GM10847 (cell line): ENCODE data around the gene CCDC97.

Source experiments
- POLR2A ChIP-seq: IDR thresholded peaks from 2 replicates; pipeline ENCODE4 v1.6.1; 2011; ENCODE audit not compliant: insufficient read length; ENCODE audit errors: extremely low read depth

Gene CCDC97

DNA sequence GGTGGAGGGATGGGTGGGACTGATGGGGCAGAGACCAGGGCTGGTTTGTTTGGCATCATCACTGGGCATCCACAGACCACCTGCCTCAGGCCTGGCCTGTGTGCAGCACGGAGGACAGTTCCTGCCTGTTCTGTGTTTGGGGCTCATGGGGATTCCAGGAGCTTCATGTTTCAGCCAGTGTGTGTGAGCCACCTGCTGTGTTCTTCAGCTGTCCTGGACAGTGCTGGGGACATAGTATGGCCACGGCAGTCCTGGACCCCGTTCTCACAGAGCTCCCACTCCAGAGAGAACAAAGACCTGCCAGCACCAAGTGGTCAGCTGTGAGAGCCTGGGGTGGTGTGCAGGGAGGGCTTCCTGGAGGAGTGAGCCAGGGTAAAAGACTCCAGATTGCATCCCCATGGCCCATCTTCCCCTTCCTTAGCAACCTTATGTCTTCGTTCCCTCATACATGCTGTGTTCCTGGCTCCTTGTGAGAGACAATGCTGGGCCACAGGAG, 2.0 kb upstream of the CCDC97 start:
- TF ChIP-seq POLR2A, result no peak

DNA sequence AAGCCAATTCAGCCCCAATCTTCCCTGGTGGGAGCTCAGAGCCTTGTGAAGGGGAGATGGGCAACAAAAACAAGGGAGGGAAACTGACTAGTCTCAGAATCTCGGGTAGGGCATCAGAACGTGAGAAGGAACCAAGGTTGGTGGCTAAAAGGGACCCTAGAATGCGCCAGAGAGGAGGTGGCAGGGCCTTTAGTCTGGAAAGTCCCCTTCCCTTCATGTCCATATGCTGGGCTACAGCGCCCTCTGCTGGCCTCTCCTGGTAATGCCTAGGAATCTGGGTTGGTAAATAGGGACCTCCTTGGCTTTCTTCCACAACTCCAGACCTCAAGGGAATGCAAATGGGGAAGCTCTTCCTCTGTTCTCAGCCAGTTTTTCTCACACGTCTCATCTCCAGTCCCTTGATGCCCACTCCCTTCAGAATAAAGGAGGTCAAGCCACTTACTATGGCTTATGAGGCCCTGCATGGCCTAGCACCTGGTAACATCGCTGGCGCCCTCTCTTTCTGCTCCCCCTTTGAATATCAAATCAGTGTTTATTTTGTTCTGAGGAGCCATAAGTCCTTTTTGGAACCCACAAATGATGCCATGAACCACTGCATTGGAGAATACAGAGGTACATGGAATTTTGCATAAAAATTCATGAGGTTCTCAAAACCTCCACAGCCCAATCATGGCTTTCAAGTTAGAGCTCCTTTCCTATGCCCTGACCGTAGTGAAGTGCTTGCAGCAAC, 1.4 kb upstream of the CCDC97 start:
- TF ChIP-seq POLR2A, result peak; percentile 20

GRCh38 chr19:41309180-41310032, 566 bp upstream of the CCDC97 start:
- no peak for TF ChIP-seq POLR2A

DNA sequence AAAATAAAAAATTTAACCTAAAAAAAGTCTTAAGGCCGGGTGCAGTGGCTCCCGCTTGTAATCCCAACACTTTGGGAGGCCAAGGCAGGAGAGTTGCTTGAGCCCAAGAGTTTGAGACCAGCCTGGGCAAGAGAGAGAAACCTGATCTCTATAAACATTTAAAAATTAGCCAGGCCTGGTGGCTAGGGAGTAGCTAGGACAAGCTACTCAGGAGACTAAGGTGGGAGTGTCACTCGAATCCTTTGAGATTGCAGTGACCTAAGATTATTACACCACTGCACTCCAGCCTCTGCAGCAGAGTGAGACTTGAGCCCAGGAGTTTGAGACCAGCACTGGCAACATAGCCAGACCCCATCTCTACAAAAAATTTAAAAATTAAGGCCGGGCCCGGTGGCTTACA, 1.1 kb downstream of the CCDC97 start:
- TF ChIP-seq POLR2A, result no peak

DNA sequence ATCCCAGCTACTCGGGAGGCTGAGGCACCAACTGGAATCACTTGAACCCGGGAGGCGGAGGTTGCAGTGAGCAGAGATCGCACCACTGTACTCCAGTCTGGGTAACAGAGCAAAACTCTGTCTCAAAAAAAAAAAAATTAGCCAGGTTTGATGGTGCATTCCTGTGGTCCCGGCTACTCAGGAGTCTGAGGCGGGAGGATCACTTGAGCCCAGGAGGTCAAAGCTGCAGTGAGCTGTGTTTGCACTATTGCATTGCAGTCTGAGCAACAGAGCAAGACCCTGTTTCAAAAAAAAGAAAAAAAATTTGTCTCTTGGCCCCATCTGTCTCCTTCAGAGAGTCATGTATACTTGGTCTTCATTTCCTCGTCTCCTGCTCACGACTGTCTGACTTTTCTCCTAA, 1.6 kb downstream of the CCDC97 start:
- no peak for TF ChIP-seq POLR2A

DNA sequence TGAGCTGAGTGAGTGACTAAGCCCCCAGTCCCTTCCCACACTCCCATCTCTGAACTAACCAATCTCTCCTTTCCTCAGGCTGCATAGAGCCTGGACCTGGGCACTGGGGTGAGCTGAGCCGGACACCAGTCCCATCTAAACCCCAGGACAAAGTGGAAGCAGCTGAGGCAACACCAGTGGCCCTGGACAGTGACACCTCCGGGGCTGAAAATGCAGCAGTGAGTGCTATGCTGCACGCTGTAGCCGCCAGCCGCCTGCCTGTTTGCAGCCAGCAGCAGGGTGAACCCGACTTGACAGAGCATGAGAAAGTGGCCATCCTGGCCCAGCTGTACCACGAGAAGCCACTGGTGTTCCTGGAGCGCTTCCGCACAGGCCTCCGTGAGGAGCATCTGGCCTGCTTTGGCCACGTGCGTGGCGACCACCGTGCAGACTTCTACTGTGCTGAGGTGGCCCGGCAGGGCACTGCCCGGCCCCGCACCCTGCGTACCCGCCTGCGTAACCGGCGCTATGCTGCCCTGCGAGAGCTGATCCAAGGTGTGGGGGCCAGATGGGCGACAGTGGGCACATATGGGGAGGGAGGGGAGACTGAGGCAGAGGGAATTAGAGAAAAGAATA, 6.4 kb downstream of the CCDC97 start:
- no peak for TF ChIP-seq POLR2A

DNA sequence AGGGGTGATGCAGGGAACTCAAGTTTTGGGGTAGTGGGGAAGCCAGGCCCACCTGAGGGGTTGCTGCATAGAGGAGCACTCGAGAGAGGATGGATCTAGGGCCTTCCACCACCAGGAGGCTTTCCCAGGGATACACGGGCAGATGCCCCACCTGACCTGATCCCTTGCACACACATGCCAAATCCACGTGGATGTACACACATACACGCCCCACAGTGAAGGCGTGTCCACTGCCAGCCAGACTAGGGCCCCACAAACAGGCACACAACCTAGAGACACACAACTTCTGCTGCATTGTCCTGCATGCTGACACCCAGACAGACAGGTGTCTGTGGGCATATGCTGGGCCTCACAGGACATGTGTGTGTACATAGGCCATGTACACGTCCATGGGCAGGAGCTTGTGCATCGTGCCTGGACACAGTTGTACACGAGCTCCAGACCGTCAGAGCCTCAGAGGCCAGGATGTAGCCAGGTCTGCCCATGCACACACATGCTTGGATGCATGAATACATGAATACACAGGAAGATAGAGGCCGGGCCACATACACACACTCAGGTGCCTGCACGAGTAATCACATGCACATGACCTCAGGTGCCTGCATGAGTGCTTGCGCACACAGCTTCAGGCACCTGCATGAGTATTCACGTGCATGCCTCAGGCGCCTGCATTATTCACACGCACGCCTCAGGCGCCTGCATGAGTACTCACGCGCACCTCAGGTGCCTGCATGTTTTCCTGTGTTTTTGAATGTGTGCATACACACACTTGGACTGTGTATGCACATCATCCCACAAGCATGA, 8.9 kb downstream of the CCDC97 start:
- TF ChIP-seq POLR2A, result no peak

GRCh38 chr19:41319500-41320184, 9.7 kb downstream of the CCDC97 start:
- TF ChIP-seq POLR2A, result no peak

DNA sequence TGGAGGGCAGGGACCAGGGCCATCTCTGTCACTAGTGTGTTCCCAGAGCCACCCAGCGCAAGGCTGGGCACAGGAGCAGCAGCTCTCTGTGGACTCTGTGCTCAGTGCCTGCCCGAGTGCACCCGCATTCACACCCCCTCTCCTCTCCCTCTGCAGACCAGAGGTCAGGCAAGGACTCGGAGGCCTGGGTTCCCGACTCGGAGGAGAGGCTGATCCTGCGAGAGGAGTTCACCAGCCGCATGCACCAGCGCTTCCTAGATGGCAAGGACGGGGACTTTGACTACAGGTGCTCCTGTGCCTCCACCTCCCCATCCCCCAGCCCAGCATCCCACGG, 10.2 kb downstream of the CCDC97 start:
- no peak for TF ChIP-seq POLR2A

DNA sequence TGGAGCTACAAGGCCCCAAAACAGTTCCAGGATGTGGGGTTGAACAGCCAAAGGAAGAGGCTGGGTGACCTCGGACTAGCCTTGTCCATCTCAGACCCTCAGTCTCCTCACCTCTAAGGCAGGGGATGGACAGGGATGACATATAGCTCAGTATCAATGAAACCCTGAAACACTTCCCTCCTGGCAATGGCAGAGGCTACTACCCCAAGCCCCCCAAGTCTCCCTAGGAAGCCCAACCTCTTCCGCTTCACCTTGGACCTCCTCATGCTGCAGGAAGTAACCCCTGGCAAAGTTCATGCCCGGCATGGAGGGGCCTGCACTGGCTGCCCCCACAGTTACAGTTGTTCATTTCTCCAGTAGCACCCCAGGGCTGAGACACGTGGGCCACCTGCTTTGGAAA, 10.6 kb downstream of the CCDC97 start:
- TF ChIP-seq POLR2A, result no peak

- no peak for TF ChIP-seq POLR2A
These were observed 11.2 kb downstream of the CCDC97 start for GRCh38 chr19:41321204-41321599.

DNA sequence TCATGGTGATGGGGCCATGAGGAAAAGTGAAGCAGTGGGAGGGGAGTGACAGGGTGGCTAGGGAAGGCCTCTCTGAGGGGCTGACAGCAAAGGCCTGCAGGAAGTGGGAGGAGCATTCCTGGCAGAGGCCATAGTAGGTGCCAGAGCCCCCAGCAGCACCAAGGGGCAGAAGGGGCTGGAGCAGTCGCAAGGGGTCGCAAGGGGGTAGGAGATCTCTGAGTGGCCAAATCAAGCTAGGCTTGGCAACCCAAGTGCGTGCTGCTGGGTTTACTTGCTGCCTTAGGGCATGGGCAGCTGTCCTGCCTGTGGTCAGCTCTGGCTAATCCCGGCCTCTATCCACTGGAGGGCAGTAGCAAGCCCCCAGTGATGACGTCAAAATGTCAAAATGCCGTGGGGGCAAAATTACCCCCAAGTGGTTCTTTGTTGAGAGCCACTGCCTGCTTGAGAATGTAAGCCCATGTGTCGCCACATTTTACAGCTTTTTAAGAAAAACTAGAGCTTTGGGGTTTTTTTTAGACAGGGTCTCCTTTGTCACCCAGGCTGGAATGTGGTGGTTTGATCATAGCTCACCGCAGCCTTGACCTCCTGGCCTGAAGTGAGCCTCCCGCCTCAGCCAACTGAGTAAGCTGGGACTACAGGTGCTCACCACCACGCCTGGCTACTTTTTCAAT, 11.8 kb downstream of the CCDC97 start:
- no peak for TF ChIP-seq POLR2A

DNA sequence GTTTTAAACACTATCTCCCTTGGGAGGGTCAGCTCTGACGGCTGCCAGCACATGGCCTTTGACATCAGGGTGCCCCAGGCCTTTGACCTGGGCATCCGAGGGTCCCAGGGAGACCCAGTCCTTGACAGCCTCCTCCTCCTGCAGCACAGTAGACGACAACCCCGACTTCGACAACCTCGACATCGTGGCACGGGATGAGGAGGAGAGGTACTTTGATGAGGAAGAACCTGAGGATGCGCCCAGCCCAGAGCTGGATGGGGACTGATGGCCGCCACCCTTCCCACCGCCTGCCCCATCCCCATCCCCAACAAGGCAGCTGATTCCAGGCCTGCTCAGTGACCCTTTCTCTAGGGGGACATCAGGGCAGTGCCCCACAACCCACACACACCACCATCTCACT, 12.5 kb downstream of the CCDC97 start:
- no peak for TF ChIP-seq POLR2A

- no peak for TF ChIP-seq POLR2A
These were observed 13.1 kb downstream of the CCDC97 start for GRCh38 chr19:41323023-41323422.
